Endothelial cell of umbilical vein (primary cell): ENCODE results near the gene TWIST1. TPM values are rescaled to one million over a fixed set of nuclear protein-coding genes. Genes with fewer than 3 reads are reported as not detected.

Source experiments
- Bru-seq: library from RNA; stranded (reverse); fragments of 400-500 nt; gene quantifications from one replicate; lab custom pipeline; 2021; lab: Mats Ljungman, UMichigan
- BruChase-seq, 2 experiments: library from RNA; stranded (reverse); fragments of 400-500 nt; gene quantifications; one replicate each; lab custom pipeline; 2021; lab: Mats Ljungman, UMichigan
- BruUV-seq: library from RNA; stranded (reverse); fragments of 400-500 nt; replicated peaks from 2 replicates; lab custom pipeline; 2021; lab: Mats Ljungman, UMichigan
- CTCF ChIA-PET: fragments of 300-600, 350-600 bp; sonication (Branson Sonifier 250); formaldehyde crosslinking; loops from one replicate; lab custom pipeline; 2021; ENCODE audit warnings: antibody characterized with exemption, inconsistent platforms; lab: Charles Lee
- POLR2A ChIA-PET: fragments of 300-600, 350-600 bp; sonication (Branson Sonifier 250); formaldehyde crosslinking; loops from one replicate; lab custom pipeline; 2021; ENCODE audit warnings: antibody characterized with exemption, inconsistent platforms; lab: Charles Lee
- DNase-seq: peaks from one replicate; pipeline ENCODE4 v3.0.0-alpha.2; 2011; ENCODE audit warnings: low read depth, low spot score
- FAIRE-seq: peaks from 2 replicates; lab custom pipeline; 2011; peaks lifted over from hg19 to GRCh38; lab: Jason Lieb, UNC
- H2AFZ ChIP-seq: 2 replicates; pipeline ENCODE4 v1.6.0; 2012; ENCODE audit warnings: low read depth, low read length, control low read depth, inconsistent platforms
- H3K27ac ChIP-seq: 2 replicates; pipeline ENCODE4 v1.5.1; 2011; ENCODE audit warnings: low read depth, mild to moderate bottlenecking, control low read depth, low read length, moderate library complexity; ENCODE audit not compliant: insufficient read depth
- H3K27me3 ChIP-seq, 2 experiments: 2 replicates each; pipeline versions ENCODE4 v1.6.0 to v1.6.1; 2011; ENCODE audit warnings: low read length in 2 of 2, mixed read lengths in 1 of 2; ENCODE audit not compliant: control insufficient read depth in 2 of 2, insufficient read depth in 2 of 2
- H3K36me3 ChIP-seq, 2 experiments: 2 replicates in 1 of 2; 3 replicates in 1 of 2; pipeline ENCODE4 v1.5.1; 2011; ENCODE audit warnings: low read length in 2 of 2, mild to moderate bottlenecking in 1 of 2, moderate library complexity in 1 of 2; ENCODE audit not compliant: control insufficient read depth in 2 of 2, insufficient read depth in 2 of 2; ENCODE audit errors: extremely low read depth in 1 of 2
- H3K4me1 ChIP-seq: 3 replicates; pipeline ENCODE4 v1.5.1; 2011; ENCODE audit warnings: mild to moderate bottlenecking, low read length; ENCODE audit not compliant: control insufficient read depth, insufficient read depth; ENCODE audit errors: extremely low read depth
- H3K4me2 ChIP-seq: 2 replicates; pipeline ENCODE4 v1.6.1; 2011; ENCODE audit warnings: low read length, control low read depth, mixed read lengths; ENCODE audit not compliant: insufficient read depth
- H3K4me3 ChIP-seq, 3 experiments: fragments of 200-600 bp in 1 of 3; sonication (generic), shearing (Covaris generic) in 1 of 3; replicated peaks in 1 of 3; 2 replicates each; pipeline ENCODE4 v1.5.1; 2011 to 2016; ENCODE audit warnings: control low read depth in 3 of 3, low read length in 3 of 3, mild to moderate bottlenecking in 2 of 3, inconsistent platforms in 1 of 3, low read depth in 1 of 3, moderate library complexity in 1 of 3; ENCODE audit not compliant: insufficient read depth in 1 of 3
- H3K79me2 ChIP-seq: 2 replicates; pipeline ENCODE4 v1.6.0; 2012; ENCODE audit warnings: low read length, inconsistent platforms; ENCODE audit not compliant: control insufficient read depth, insufficient read depth
- H3K9ac ChIP-seq: replicated peaks from 2 replicates; pipeline ENCODE3; 2011; ENCODE audit warnings: low read length, control low read depth; ENCODE audit not compliant: insufficient read depth; ENCODE audit errors: extremely low read depth
- H3K9me1 ChIP-seq: replicated peaks from 3 replicates; pipeline ENCODE4 v1.6.0; 2011; ENCODE audit warnings: mild to moderate bottlenecking, low read length; ENCODE audit not compliant: control insufficient read depth, insufficient read depth; ENCODE audit errors: extremely low read depth
- H3K9me3 ChIP-seq: replicated peaks from 2 replicates; pipeline ENCODE4 v1.5.1; 2012; ENCODE audit warnings: low read length, inconsistent platforms; ENCODE audit not compliant: control insufficient read depth, insufficient read depth
- H4K20me1 ChIP-seq: replicated peaks from 2 replicates; pipeline ENCODE3; 2011; ENCODE audit warnings: mild to moderate bottlenecking, low read length; ENCODE audit not compliant: control insufficient read depth, insufficient read depth; ENCODE audit errors: extremely low read depth
- EZH2 ChIP-seq: IDR thresholded peaks from 2 replicates; pipeline ENCODE4 v1.6.1; 2012; ENCODE audit warnings: borderline replicate concordance, low read depth, mild to moderate bottlenecking, moderate library complexity, low read length, inconsistent platforms; ENCODE audit not compliant: severe bottlenecking
- FOS ChIP-seq: IDR thresholded peaks from 2 replicates; pipeline ENCODE4 v1.6.1; 2011; ENCODE audit warnings: mild to moderate bottlenecking, low read length, moderate library complexity, borderline replicate concordance; ENCODE audit not compliant: insufficient read depth
- GATA2 ChIP-seq: IDR thresholded peaks from 2 replicates; pipeline ENCODE4 v1.7.0; 2011; ENCODE audit warnings: low read depth, mild to moderate bottlenecking, moderate library complexity, mixed read lengths, low read length; ENCODE audit not compliant: insufficient read length, insufficient read depth
- JUN ChIP-seq: IDR thresholded peaks from 2 replicates; pipeline ENCODE4 v1.6.1; 2011; ENCODE audit warnings: borderline replicate concordance, low read depth; ENCODE audit not compliant: insufficient read length, insufficient read depth
- MYC ChIP-seq: IDR thresholded peaks from one replicate; pipeline ENCODE4 v1.6.1; 2011; ENCODE audit warnings: mild to moderate bottlenecking, low read depth, low read length
- POLR2A ChIP-seq: IDR thresholded peaks from 2 replicates; pipeline ENCODE4 v1.6.1; 2012; ENCODE audit warnings: low read depth, mild to moderate bottlenecking, control low read depth, low read length
- POLR2AphosphoS5 ChIP-seq: IDR thresholded peaks from 2 replicates; pipeline ENCODE4 v1.6.1; 2012; ENCODE audit warnings: low read depth, mild to moderate bottlenecking, control low read depth, low read length, moderate library complexity; ENCODE audit not compliant: insufficient read depth
- dilution Hi-C: fragments of 300-500 bp; cut with MboI; formaldehyde crosslinking; loops from one replicate; pipeline ENCODE4 v1.15.0; 2019; ENCODE audit warnings: low sequenced_read_pairs; ENCODE audit not compliant: extremely low pct_ligation_motif_present
- intact Hi-C: fragments of 100-400 bp; cut with micrococcal nuclease; formaldehyde crosslinking; loops from one replicate; pipeline ENCODE4 v1.10.0; 2022
- long read RNA-seq: library from polyadenylated mRNA; stranded (forward); transcript quantifications from one replicate; pipeline ENCODE4 v2.0.0, GENCODE V29; 2021
- polyA minus RNA-seq, 3 experiments: library from RNA; depleted of rRNA, polyadenylated mRNA; stranded (reverse); fragments of >200 nt; gene quantifications; 1 replicate in 1 of 3; 2 replicates in 2 of 3; pipeline ENCODE4 v1.2.3, GENCODE V29; 2011
- polyA plus RNA-seq, 4 experiments: library from polyadenylated mRNA; depleted of rRNA in 3 of 4; stranded (reverse) in 3 of 4; unstranded in 1 of 4; fragments of >200 nt; gene quantifications; 2 replicates each; pipeline versions ENCODE4 v1.2.1 to v1.2.3, GENCODE V29; 2011 to 2012; ENCODE audit warnings: missing spikeins in 1 of 4
- total RNA-seq: library from RNA; stranded (reverse); gene quantifications from 2 replicates; pipeline ENCODE4 v1.2.3, GENCODE V29; 2021
- TF ChIP-seq, protein P1 (sequence below): IDR thresholded peaks from 2 replicates; pipeline ENCODE4 v1.6.1; 2011; ENCODE audit not compliant: insufficient read depth, insufficient read length
- TF ChIP-seq, protein P2 (sequence below), 2 donors: IDR thresholded peaks; 1 replicate in 1 of 2; 2 replicates in 1 of 2; pipeline ENCODE4 v1.5.1; 2011; ENCODE audit warnings: low read length in 2 of 2, mild to moderate bottlenecking in 2 of 2, moderate library complexity in 2 of 2, control low read depth in 1 of 2, inconsistent platforms in 1 of 2, low read depth in 1 of 2; ENCODE audit not compliant: insufficient read depth in 1 of 2; ENCODE audit errors: extremely low read depth in 1 of 2

TWIST1 gene
- total RNA-seq: not detected in 2 replicates
- polyA plus RNA-seq: not detected in 2 replicates
- polyA plus RNA-seq (2011; cell fraction: cytosol; rRNA removed): not detected in 2 replicates
- not detected in 2 replicates for polyA plus RNA-seq (2011; cell fraction: nucleus; rRNA removed)
- not detected in 2 replicates for polyA plus RNA-seq (2012)
- polyA minus RNA-seq: not detected in 2 replicates
- polyA minus RNA-seq (2011; cell fraction: cytosol; rRNA and poly(A)+ RNA removed): not detected
- not detected in 2 replicates for polyA minus RNA-seq (2011; cell fraction: nucleus; rRNA and poly(A)+ RNA removed)
- Bru-seq, nascent RNA: not detected
- BruChase-seq, experiment 1, labeled RNA remaining after a 6-hour chase: not detected
- BruChase-seq, experiment 2, labeled RNA remaining after a 2-hour chase: not detected
- long read RNA-seq: 0 reads

DNA sequence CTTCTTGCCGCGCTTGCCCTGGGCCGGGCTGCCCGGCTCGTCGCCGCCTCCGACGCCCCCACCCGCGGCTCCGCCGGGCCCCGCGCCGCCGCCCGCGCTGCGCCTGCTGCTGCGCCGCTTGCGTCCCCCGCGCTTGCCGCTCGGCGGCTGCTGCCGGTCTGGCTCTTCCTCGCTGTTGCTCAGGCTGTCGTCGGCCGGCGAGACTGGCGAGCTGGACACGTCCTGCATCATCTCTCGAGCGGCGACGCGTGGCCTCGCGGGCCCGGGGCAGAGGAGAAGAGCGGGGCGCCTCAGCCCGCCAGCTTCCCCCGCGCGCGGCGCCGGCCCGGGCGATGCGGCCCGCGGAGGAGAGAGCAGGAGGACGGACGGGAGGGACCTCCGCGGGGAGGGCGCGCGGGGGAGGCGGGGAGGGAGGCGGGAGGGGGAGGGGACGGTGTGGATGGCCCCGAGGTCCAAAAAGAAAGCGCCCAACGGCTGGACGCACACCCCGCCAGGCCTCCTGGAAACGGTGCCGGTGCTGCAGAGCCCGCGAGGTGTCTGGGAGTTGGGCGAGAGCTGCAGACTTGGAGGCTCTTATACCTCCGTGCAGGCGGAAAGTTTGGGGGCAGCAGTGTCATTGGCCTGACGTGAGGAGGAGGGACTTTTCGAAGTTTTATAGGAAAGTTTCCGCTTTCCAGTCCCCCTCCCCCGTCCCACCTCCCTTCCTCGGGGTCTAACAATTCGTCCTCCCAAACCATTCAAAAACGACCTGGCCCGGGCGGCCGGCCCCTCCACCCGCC is at the start of gene TWIST1:
TWIST1 (minus strand) TSS at position 546 of the 779 bp plus-strand sequence; CDS start at position 231, 315 bp downstream.
- Histone ChIP-seq H3K9ac (peak within 1 kb of the TSS; percentile 4), H2AFZ (peak within 1 kb of the TSS; percentile 84), H3K4me1 (peaks cover 13% of the 10 kb centered on the region), H3K27ac (no peak within 1 kb of the TSS), H3K9me3 (no peaks in the 10 kb centered on the region), H3K27me3 (peaks cover 70 to 94% of the 10 kb centered on the region in 2 experiments), H3K4me2 (peak within 1 kb of the TSS; percentile 67), H4K20me1 (no peaks in the 10 kb centered on the region), H3K9me1 (no peaks in the 10 kb centered on the region), H3K4me3 (peak within 1 kb of the TSS in 2 of 3 experiments; percentile 22 to 37), H3K36me3 (no peaks in the 10 kb centered on the region), H3K79me2 (no peaks in the 10 kb centered on the region)
- DNase-seq: no peak
- intact Hi-C loops: loop anchor here (5.0 kb wide), 1 partner anchor 450 kb away; no protein-coding TSS in a partner anchor
- CTCF ChIA-PET: interaction anchor here (0.6 to 1.5 kb wide), 5 partner anchors 9 to 765 kb away, joined by 3 to 10 read pairs (median 3); no protein-coding TSS in a partner anchor
- dilution Hi-C loops: no loop called here
- FAIRE-seq: no peak
- POLR2A ChIA-PET: no interaction called here
- TF ChIP-seq, protein P1, sequence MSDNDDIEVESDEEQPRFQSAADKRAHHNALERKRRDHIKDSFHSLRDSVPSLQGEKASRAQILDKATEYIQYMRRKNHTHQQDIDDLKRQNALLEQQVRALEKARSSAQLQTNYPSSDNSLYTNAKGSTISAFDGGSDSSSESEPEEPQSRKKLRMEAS: no peak
- TF ChIP-seq EZH2: peak; percentile 98
- no TSS peak for BruUV-seq

DNA sequence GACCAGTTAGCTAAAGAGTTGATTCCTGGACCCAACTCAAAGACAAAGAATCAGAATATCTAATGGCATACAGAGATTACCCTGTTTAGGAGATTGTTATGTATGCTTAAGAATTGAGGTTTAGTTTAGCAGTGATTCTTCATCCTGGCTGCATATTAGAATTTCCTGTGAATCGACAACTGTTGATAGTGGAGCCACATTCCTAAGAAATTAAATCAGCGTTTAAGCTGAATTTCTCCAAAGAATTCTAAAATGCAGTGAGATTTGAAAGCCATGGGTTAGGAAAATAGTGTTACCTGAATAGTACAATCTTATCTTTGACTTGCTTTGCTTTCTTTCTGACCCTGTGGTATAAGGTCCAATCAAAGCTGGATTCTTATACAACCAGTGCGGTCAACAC is 44.2 kb upstream of the TWIST1 start:
- no peaks in the 10 kb centered on the region for H3K9me3 ChIP-seq
- H4K20me1 ChIP-seq: no peaks in the 10 kb centered on the region
- H3K79me2 ChIP-seq: no peaks in the 10 kb centered on the region
- TF ChIP-seq POLR2AphosphoS5: no peak
- TF ChIP-seq, protein P1: no peak
- no peak for TF ChIP-seq EZH2
- no peak for TF ChIP-seq FOS
- no peak for TF ChIP-seq GATA2
- no peak for TF ChIP-seq MYC
- TF ChIP-seq, protein P2, sequence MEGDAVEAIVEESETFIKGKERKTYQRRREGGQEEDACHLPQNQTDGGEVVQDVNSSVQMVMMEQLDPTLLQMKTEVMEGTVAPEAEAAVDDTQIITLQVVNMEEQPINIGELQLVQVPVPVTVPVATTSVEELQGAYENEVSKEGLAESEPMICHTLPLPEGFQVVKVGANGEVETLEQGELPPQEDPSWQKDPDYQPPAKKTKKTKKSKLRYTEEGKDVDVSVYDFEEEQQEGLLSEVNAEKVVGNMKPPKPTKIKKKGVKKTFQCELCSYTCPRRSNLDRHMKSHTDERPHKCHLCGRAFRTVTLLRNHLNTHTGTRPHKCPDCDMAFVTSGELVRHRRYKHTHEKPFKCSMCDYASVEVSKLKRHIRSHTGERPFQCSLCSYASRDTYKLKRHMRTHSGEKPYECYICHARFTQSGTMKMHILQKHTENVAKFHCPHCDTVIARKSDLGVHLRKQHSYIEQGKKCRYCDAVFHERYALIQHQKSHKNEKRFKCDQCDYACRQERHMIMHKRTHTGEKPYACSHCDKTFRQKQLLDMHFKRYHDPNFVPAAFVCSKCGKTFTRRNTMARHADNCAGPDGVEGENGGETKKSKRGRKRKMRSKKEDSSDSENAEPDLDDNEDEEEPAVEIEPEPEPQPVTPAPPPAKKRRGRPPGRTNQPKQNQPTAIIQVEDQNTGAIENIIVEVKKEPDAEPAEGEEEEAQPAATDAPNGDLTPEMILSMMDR (IDR thresholded peaks at IDR 0.05; ENCODE audit: extremely low read depth in 1 of 2, insufficient read depth in 1 of 2, low read depth in 1 of 2, low read length in 2 of 2): no peak
- no peak for TF ChIP-seq JUN
- TF ChIP-seq POLR2A: no peak
- no peaks in the 10 kb centered on the region for H3K4me1 ChIP-seq
- no peak overlapping the region for H3K4me2 ChIP-seq
- H2AFZ ChIP-seq: no peak overlapping the region
- H3K4me3 ChIP-seq: no peak overlapping the region
- dilution Hi-C loops: no loop called here
- H3K36me3 ChIP-seq: no peaks in the 10 kb centered on the region
- H3K9ac ChIP-seq: no peak overlapping the region
- H3K27ac ChIP-seq: no peak overlapping the region
- intact Hi-C loops: no loop called here
- ChIA-PET POLR2A (no interaction called here), CTCF (interaction anchor here (1.9 kb wide), 1 partner anchor 40 kb away, joined by 5 read pairs; no protein-coding TSS in a partner anchor)
- no peaks in the 10 kb centered on the region for H3K27me3 ChIP-seq
- FAIRE-seq (no peak), DNase-seq (no peak)
- no peaks in the 10 kb centered on the region for H3K9me1 ChIP-seq
- BruUV-seq: no TSS peak
